ENCODE results near the gene SYTL1.

Gene SYTL1

DNA sequence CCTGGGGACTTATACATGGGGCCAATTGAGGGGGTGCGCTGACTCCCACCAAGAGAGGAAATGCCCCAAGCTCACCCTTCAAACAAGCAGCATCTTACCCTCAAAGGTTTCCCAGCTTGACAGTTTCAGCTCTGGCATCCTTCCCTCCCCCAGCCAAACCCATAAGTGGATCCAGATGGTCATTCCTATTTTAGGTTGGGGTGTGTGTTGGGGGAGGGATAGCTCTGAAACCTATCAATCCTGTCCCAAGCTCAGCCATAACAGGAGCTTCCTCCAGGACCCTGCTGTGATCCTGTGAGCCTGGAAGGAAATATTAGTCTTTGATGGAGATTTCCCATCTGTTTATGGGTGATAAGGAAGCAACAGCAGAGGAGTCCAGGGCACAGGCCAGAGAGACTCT, 23.2 kb upstream of the SYTL1 start:
- no peak for DNase-seq (ENCODE audit: low read depth in 4 of 4, low spot score in 1 of 4)

DNA sequence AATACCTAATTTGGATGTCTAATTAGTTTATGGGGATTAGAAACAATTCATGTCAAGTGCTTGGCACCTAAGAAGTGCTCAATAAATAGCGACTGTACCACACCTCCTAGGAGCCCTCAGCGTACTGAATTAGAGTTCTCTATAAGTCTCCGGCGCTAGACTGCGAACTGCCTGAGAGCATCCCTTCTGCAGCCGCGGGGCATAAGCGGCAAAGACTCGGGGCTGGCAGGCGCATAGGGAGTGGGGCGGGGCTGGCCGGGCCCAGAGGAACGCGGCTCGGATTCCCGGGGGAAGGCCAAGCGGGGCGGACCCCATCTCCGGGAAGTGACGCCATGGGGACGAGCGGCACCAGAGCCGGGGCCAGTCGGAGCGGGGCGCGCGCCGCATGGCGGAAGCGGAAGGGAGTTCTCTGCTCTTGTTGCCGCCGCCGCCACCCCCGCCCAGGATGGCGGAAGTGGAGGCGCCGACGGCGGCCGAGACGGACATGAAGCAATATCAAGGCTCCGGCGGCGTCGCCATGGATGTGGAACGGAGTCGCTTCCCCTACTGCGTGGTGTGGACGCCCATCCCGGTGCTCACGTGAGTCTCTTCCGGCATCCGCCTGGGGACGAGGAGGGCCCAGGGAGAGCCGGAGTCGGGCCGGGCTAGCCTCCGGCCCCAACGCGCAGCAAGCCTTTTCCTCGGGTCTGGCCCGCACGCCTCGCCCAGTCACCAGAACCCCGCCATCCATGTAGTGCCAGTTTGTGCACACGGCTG, 19.8 kb upstream of the SYTL1 start, which contains the start of gene TMEM222:
TSS of gene TMEM222 (plus strand) at position 351 of the 756 bp plus-strand sequence. CDS start at position 386, 35 bp downstream.
- peak; percentile 84 to 96 (median 94) for DNase-seq (ENCODE audit: low read depth in 4 of 4, low spot score in 1 of 4)

DNA sequence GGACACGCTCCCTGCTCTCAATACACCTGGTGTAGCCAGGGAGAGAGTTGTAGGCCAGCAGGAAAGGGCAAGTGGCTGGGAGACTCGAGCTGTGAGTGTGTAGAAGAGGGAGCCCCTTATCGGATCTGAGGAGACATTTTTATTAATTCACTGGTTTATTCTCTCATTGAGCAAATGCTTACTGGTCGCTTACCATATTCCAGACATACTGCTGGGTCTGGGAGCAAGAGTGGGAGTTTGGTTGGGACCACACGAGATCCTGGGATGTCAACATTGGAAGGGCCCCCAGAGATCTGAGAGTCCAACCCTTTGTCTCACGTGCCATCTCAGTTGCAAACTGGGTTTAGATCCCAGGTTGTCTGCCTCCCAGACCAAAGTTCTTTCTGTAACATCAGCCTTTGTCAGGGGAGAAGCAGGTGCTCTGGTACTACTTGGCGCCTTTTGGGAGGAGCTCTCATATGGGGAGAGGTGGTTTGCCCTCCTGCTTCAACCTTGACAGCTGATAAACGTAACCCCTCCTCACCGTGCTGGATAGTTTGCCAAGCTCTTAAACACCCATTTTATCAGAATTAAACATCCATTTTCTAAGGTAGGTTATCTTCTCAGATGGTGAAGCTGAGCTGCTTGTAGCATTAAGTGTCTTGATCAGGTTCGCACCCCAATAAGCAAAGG, 19.1 kb upstream of the SYTL1 start:
- DNase-seq (ENCODE audit: low read depth in 4 of 4, low spot score in 1 of 4): no peak

DNA sequence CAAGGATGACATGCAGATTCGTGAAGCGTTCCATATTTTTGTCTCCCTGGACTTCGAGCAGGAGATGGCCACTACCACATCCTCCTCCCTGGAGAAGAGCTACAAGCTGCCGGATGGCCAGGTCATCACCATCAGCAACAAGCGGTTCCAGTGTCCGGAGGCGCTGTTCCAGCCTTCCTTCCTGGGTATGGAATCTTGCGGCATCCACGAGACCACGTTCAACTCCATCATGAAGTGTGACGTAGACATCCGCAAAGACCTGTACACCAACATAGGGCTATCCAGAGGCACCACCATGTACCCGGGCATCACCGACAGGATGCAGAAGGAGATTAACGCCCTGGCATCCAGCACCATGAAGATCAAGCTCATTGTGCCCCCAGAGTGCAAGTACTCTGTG, 16.5 kb upstream of the SYTL1 start:
- no peak for DNase-seq (ENCODE audit: low read depth in 4 of 4, low spot score in 1 of 4)

DNA sequence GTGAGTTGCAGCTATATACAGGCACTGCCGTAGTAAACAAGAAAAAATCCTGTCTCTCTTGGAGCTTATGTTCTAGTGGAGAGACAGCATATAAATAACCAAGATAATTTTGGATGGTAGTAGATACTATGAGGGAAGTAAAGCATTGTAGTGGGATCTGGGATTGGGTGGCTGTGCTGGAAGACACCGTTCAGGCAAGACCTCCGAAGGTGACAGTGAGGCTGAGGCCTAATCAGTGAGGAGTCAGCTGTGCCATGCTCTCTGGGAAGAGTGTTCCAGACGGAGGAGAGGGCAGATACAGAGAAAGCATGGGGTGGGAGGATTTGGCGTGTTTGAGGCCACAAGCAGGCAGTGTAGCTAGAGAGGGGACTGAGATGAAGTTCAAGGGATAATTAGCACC, 13.9 kb upstream of the SYTL1 start:
- no peak for DNase-seq (ENCODE audit: low read depth in 4 of 4, low spot score in 1 of 4)

DNA sequence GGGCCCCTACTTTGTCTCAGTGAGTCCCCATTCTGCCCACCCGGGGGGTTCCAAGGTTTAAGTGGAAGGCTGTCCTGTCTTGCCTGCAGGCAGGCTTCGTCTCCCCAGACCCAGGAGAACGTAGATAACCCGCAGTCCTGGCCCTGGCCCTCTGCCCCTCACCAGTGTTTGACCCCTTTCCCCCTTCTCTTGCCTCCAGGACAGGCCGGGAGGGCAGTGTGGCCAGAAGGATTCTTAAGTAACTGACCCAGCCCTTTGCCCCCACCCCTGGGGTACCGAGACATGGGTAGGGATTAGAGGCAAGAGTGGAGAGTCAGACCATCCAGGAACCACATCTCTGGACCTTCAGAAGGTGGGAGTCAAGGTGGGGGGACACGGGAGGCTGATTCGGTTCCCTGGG, 11.0 kb upstream of the SYTL1 start:
- no peak for DNase-seq (ENCODE audit: low read depth in 4 of 4, low spot score in 1 of 4)

DNA sequence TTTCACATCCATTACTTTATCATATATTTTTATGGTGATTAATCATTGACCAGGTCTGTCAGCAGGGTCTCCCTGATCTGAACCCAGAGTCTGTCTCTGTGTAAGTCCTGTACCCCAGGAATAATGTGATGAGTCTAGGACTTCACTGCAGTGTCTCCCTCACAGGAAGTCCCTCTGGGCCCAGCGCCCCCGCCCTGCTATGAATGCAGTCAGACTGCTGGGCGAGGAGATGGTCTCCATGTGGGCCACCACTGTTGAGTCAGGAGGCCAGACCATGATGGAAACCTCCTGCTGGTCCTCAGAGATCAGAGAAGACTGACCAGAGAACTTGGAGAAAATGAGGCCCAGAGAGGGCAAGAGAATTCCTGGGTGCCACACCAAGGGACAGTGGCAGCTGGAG, 10.4 kb upstream of the SYTL1 start:
- no peak for DNase-seq (ENCODE audit: low read depth in 4 of 4, low spot score in 1 of 4)

DNA sequence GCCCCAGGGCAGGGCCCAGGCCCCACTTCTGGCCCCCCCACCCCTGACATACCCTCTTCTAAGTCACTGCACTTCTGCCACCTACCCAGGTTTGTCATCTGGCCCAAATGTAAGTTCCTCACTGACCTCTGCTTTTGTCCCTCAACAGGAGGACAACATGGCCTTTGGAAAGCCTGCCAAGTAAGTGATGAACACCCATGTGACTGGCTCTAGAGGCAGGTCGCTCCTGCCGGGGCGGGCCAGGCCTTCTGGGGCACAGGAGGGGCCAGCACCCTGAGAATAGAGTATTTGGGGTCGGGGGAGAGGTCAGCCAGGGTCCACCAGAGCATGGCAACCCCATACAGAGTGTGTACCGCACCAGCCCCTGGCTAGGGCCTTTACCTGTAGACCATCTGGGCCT, 9.9 kb upstream of the SYTL1 start:
- DNase-seq (ENCODE audit: low read depth in 4 of 4, low spot score in 1 of 4): no peak

DNA sequence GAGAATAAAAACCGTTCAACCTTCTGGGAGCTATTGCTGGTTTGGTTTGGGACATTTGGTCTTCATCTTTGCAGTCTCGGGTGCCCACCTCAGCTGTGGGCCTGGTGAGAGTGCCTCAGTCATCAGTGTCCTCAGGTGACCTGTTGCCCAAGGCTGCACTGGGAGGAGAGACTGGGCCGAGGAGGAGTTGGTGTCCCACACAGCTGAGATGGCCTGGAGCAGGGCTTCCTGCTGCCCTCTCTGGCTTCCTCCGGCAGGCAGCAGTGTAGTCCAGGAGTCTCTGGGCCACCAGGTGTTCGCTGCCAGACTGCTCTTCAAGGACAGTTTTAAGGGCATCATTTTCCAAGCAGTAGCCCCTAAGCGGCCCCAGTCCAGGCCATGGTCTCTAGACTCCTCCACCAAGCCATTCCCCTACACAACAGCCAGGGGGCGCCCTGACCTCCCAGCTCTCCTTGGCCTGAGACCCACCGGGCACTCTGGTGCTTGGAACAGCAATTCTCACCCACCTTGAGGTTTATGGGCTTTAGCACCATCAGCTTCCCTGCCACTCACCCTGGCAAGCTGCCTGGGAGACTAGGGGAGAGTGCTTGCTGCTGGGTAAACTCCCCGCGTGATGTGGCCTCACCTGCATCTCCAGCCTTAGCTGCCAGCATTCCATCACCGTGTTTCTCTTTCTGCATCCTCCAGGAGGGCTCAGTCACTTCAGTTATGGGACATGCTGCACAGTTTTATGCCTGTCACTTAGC, 9.1 kb upstream of the SYTL1 start:
- DNase-seq (ENCODE audit: low read depth in 4 of 4, low spot score in 1 of 4): peak in 1 of 4 experiments; percentile 37

DNA sequence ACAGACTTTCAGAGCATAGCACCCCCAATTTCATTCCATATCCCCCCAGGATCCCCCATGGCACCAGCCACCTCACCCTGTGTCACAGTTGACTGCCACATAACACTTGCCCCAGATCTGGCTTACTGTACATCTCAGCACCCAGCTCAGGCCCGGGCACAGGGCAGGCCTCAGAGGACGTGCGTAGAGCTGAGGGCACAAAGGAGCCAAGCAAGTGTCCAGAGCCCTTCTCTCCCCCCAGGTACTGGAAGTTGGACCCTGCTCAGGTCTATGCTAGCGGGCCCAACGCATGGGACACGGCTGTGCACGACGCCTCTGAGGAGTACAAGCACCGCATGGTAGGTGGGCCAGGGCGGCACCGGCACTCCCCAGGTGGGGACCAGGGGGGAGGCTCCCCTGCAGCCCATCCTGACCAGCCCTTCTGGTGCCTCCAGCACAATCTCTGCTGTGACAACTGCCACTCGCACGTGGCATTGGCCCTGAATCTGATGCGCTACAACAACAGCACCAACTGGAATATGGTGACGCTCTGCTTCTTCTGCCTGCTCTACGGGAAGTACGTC, 8.0 kb upstream of the SYTL1 start:
- DNase-seq (ENCODE audit: low read depth in 4 of 4, low spot score in 1 of 4): no peak

DNA sequence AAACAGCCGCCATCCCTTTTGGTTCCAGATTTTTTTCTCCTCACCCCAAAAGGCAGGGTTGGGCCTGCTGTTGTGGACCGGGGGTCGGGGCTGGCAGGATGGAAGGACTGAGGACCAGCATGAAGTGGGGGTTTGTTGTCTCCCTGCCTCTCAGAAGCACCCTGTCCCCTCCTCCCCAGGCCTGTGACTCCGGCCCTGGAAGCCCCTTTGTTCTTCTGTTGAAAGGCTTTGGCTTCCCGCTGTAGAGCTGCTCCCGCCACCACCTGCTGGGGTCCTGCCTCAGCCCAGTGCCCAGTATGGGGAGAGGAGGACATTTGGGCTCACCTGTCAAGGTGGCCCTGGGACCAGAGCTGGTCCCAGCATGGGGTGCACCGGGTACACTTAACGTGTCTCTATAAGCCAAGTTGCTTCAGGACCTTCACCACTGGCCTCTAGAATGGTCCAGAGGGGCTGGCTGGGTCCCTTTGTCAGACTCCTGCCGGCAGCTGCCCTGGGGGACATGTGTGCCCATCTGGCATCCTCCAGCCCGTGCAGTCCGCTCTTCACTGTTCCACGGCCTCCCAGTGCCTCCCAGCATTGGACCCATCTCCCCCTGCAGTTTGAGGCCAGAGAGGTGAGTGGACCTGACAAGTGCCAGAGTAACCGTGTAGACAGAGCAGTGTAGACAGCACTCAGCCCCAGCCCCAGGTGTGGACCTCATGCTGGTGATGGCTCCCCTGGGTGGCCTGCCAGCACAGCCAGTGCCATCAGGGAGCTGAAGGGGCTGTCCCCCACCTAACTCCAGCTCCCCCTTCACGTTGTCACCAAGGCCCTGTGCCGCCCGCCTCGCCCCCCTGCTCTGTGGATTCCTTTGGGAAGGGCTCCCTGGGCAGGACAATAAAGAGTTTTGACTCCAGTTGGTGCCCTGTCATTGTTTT, 6.1 kb upstream of the SYTL1 start:
- DNase-seq (ENCODE audit: low read depth in 4 of 4, low spot score in 1 of 4): no peak

DNA sequence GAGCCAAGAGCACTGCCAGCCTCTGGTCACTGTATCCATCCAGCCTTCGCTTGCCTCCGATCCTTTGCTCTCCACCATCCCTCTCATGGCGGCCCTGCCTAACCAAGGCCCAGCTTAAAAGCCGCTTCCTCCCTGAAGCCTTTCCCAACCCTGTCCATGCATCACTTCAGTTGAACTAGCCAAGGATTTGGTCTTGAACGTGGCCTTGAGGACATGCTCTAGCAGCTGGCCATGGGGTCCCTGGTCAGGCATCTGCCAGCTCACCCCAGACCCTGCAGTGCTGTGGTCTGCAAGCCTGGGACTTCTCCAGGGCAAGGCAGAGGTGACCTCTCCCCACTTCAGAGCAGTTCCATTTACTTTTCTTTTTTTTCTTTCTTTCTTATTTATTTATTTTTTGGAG, 5.1 kb upstream of the SYTL1 start:
- no peak for DNase-seq (ENCODE audit: low read depth in 4 of 4, low spot score in 1 of 4)

DNA sequence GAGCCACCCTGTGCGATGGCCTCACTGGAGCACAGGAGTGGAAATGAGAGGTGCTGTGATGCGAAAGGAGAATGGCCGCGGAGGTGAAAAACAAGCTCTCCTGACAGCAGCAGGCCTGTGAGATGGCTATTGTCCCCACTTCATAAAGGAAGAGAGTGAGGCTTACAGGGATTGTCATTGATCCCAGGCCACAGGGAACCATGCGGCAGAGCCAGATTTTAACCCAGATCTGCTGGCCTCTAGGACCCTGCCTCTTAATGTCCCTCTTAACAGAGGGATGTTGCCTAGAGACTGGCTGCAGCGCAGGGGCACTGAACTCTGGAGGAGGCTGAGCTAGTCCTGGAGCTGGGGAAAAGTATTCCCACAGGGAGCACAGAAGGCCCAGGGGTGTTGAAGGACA, 3.1 kb upstream of the SYTL1 start:
- no peak for DNase-seq (ENCODE audit: low read depth in 4 of 4, low spot score in 1 of 4)

DNA sequence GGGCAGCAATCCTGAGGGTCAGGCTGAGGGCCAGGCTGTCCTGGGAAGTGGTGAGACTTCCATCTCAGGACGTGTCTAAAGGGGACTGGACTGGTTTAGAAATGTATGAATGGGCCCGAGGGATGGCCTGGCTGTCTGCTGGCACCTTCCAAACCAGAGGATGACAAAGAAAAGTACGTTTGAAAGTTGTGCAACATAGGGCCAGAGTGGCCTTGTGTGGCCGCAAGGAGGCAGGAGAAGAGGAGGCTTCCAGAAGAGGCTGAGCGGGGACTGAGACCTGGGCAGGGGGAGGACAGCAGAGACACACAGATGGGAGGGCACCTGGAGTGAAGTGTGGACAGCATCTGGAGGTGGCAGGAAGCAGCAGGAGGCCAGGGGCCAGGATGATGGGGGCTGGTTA, 2.6 kb upstream of the SYTL1 start:
- DNase-seq (ENCODE audit: low read depth in 4 of 4, low spot score in 1 of 4): no peak

DNA sequence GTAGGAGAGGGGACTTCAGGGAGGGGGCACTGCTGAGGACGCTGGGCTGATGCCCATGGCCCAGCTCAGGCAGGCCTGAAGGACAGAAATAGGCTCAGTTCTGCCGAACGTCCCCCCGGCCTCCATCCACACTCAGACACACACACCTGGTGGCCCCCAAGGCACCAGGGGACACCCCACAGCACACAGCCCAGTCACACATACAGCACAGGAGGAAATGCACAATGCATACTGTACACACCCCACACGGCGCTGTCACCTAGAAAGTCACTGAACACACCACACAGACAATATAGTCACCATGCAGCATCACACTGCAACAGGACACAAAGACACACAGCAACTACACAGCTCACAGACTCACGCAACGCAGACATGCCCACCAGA, 562 bp downstream of the SYTL1 start:
- no peak for DNase-seq (ENCODE audit: low read depth in 4 of 4, low spot score in 1 of 4)

DNA sequence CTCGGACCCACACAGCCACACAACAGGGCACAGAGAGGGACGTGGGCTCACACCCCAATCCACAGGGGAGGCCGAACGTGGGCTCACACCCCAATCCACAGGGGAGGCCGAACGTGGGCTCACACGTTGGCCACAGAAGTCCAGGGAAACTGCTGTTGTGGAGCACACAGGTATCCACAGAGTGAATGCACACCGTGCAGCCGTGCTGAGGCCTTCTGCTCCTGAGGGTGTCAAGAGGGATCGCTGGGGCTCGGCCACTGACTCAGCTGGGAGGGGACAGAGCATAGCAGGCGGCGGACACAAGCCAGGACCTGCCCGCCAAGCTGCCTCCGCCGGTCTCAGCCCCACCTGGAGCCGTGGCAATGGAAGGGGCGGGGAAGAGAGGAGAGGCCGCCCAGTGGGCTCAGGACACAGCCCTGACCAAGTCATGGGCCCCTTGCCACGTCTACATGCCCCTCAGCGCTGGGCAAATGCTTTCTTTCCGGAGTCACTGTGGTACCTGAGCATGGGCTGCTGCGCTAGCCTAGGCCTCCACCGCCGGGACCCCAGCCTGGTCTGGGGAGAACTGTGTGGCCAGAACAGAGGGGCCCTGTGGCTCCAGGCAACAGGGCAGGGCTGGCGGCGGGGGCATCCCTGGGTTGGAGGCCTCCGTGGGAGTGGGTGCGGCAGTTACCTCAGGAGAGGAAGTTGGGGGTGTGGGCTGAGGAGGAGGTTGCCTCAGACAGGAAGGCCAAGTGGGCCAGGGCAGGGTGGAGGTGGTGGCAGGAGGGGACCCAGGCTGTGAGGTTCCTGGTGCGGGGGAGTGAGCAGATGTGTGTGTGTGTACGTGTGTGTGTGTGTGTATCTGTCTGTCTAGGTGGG, 1.2 kb downstream of the SYTL1 start:
- peak in 1 of 4 experiments; percentile 43 for DNase-seq (ENCODE audit: low read depth in 4 of 4, low spot score in 1 of 4)

DNA sequence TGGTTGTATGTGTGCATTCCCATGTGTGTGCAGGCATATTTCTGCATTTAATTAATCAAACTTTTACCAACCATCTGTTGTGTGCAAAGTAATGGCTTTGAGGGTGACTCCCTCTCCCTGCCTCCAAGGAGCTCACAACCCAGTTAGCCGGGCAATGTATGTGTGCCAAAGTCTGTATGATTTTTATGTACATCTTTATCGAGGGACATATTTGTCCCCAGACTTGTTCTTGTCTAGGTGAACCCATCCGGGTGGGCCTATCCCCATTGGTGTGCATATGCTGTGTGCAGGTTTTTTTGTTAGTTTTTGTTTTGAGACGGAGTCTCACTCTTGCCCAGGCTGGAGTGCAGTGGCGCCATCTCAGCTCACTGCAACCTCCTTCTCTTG, 1.8 kb downstream of the SYTL1 start:
- no peak for DNase-seq (ENCODE audit: low read depth in 4 of 4, low spot score in 1 of 4)

DNA sequence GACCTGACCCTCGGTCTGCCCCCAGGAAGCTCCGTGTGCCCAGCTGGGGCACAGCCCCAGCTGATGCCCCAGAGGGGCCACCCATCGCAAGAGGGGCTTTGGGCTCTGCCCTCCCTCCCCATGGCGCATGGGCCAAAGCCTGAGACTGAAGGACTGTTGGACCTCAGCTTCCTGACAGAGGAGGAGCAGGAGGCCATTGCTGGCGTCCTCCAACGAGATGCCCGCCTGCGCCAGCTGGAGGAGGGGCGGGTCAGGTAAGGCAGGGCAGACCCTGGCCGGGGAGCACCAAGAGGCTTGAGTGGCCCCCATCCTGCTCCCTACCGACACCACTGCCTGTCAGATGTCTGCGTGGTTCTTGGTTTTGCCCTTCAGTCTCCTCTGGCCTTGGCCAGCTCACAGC, 3.5 kb downstream of the SYTL1 start:
- no peak for DNase-seq (ENCODE audit: low read depth in 4 of 4, low spot score in 1 of 4)

DNA sequence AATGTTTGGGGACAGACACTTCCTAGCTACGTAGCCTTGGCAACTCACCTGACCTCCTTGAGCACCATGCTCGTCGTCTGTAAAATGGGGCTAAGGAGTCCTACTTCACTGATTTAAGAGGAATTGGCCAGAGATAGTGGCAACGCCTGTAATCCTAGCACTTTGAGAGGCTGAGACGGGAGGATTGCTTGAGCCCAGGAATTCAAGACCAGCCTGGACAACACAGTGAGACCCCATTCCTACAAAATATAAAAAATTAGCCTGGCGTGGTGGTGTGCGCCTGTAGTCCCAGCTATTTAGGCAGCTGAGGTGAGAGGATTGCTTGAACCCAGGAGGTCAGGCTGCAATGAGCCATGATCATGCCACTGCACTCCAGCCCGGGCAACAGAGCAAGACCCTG, 4.5 kb downstream of the SYTL1 start:
- DNase-seq (ENCODE audit: low read depth in 4 of 4, low spot score in 1 of 4): no peak
